Measurements from ENCODE around the gene NADSYN1.

DNA sequence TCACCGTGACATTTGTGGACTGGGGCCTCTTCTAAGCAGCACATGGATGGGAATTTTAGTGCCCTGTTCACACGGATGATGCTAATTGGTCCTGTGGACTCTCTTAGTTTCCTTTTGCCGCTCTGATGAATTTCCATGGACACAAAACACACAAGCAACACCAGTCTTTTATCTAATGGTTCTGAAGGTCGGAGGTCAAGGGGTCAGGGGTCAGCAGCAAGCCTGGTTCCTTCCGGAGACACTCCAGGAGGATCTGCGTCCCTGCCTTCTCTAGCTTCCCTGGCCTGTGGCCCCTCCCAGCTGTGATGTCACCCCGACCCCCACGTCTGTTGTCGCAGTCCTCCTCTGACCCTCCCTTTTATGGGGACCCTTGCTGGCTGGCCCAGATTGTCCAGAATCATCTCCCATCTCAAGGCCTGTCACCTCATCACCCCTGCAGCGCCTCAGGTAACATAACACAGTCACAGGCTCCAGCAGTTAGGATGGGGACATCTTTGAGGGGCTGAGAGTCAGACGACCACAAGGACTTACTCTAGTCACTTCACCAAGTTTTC, 6.8 kb downstream of the NADSYN1 start:
- TF ChIP-seq, protein P1, sequence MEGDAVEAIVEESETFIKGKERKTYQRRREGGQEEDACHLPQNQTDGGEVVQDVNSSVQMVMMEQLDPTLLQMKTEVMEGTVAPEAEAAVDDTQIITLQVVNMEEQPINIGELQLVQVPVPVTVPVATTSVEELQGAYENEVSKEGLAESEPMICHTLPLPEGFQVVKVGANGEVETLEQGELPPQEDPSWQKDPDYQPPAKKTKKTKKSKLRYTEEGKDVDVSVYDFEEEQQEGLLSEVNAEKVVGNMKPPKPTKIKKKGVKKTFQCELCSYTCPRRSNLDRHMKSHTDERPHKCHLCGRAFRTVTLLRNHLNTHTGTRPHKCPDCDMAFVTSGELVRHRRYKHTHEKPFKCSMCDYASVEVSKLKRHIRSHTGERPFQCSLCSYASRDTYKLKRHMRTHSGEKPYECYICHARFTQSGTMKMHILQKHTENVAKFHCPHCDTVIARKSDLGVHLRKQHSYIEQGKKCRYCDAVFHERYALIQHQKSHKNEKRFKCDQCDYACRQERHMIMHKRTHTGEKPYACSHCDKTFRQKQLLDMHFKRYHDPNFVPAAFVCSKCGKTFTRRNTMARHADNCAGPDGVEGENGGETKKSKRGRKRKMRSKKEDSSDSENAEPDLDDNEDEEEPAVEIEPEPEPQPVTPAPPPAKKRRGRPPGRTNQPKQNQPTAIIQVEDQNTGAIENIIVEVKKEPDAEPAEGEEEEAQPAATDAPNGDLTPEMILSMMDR (IDR thresholded peaks at IDR 0.05) = no peak
- TF ChIP-seq POLR2AphosphoS5 (IDR thresholded peaks at IDR 0.05) = no peak
- TF ChIP-seq POLR2A (IDR thresholded peaks at IDR 0.05) = no peak
